Stimulated activated CD8-positive, alpha-beta memory T cell treated with anti-CD3 and anti-CD28 coated beads, Interleukin-7, amount 100 ng/mL, for 48 hours (primary cell): ENCODE results near the gene NR6A1.

Source experiments
- DNase-seq, 2 donors: peaks; one replicate each; pipeline ENCODE4 v3.0.0-alpha.2; 2020; ENCODE audit warnings: low read depth in 1 of 2; ENCODE audit errors: extremely low read depth in 1 of 2

Gene NR6A1

GRCh38 chr9:124507880-124508423 is 263.2 kb downstream of the NR6A1 start:
- no peak for DNase-seq

- no peak for DNase-seq
Observed at GRCh38 chr9:124506931-124507879, 263.9 kb downstream of the NR6A1 start, which contains the start of gene NR5A1. TSS of gene NR5A1 (minus strand) at chr9:124507399. CDS start at chr9:124503395, 4,004 bp downstream.

- DNase-seq = no peak
Observed at GRCh38 chr9:124506433-124506832, 264.7 kb downstream of the NR6A1 start.

- no peak for DNase-seq
Observed at GRCh38 chr9:124505901-124506346, 265.2 kb downstream of the NR6A1 start.

- no peak for DNase-seq
Observed at GRCh38 chr9:124505006-124505900, 265.9 kb downstream of the NR6A1 start.

- DNase-seq = no peak
Observed at GRCh38 chr9:124504530-124505005, 266.5 kb downstream of the NR6A1 start.

- no peak for DNase-seq
Observed at GRCh38 chr9:124503713-124504529, 267.2 kb downstream of the NR6A1 start.

GRCh38 chr9:124502711-124503702 is 268.1 kb downstream of the NR6A1 start:
- DNase-seq = no peak

- no peak for DNase-seq
Observed at GRCh38 chr9:124501771-124502320, 269.3 kb downstream of the NR6A1 start.

- no peak for DNase-seq
Observed at GRCh38 chr9:124500796-124501611, 270.1 kb downstream of the NR6A1 start.

- DNase-seq = no peak
Observed at GRCh38 chr9:124500028-124500795, 270.9 kb downstream of the NR6A1 start.

- DNase-seq = no peak
Observed at GRCh38 chr9:124499216-124499615, 271.9 kb downstream of the NR6A1 start.

GRCh38 chr9:124498499-124499146 is 272.5 kb downstream of the NR6A1 start:
- DNase-seq = no peak

- no peak for DNase-seq
Observed at GRCh38 chr9:124498040-124498439, 273.1 kb downstream of the NR6A1 start.

- DNase-seq = no peak
Observed at GRCh38 chr9:124497441-124497840, 273.7 kb downstream of the NR6A1 start.

- no peak for DNase-seq
Observed at GRCh38 chr9:124496463-124496862, 274.6 kb downstream of the NR6A1 start.

GRCh38 chr9:124496075-124496449 is 275.0 kb downstream of the NR6A1 start:
- DNase-seq = no peak
